Peyer's patch (tissue), 4 donors: ENCODE data around the gene FSD2.

Source experiments
- CTCF ChIP-seq, 6 experiments: fragments of 450-650 bp in 4 of 6; fragments of 200-600 bp in 2 of 6; sonication (generic) in 1 of 6; IDR thresholded peaks; one replicate each; pipeline ENCODE4 v1.5.1; 2017 to 2019; ENCODE audit warnings: antibody characterized with exemption in 6 of 6, mild to moderate bottlenecking in 3 of 6, moderate library complexity in 1 of 6
- POLR2A ChIP-seq, 2 donors: fragments of 450-650 bp; IDR thresholded peaks; one replicate each; pipeline ENCODE4 v1.5.1; 2017; ENCODE audit warnings: antibody characterized with exemption in 2 of 2, mild to moderate bottlenecking in 2 of 2, moderate library complexity in 2 of 2

GRCh38 chr15:82789491-82789890 is 16.4 kb downstream of the FSD2 start:
- TF ChIP-seq POLR2A (IDR thresholded peaks at IDR 0.05) (no peak), CTCF (IDR thresholded peaks at IDR 0.05) (no peak)
